Neural cell (in vitro differentiated cells): Measurements from ENCODE around the gene CIT. TPM values are rescaled to one million over a fixed set of nuclear protein-coding genes. Genes with fewer than 3 reads are reported as not detected.
"Not testable (repeated sequence)": the region's sequence is repeated elsewhere in the genome, so short reads cannot be mapped to it uniquely, and the experiment has no call there.

Source experiments
- H2AFZ ChIP-seq: fragments of 200-600, 300-800 bp; sonication (generic), shearing (Covaris generic); 2 replicates; pipeline ENCODE4 v1.6.0; 2014; ENCODE audit warnings: low read depth, mild to moderate bottlenecking, antibody characterized with exemption, low read length, moderate library complexity
- H3F3A ChIP-seq: fragments of 200-600 bp; shearing (Covaris generic); 2 replicates; pipeline ENCODE4 v1.6.1; 2016; ENCODE audit warnings: mild to moderate bottlenecking, moderate library complexity, mixed read lengths, antibody characterized with exemption, low read length; ENCODE audit not compliant: insufficient read depth, poor library complexity, severe bottlenecking
- H3K27ac ChIP-seq: fragments of 200-600, 300-800 bp; sonication (generic), shearing (Covaris generic); 2 replicates; pipeline ENCODE4 v1.5.1; 2014; ENCODE audit warnings: mild to moderate bottlenecking, low read length, moderate library complexity
- H3K27me3 ChIP-seq: fragments of 300-800, 200-600 bp; sonication (generic), shearing (Covaris generic); 2 replicates; pipeline ENCODE4 v1.6.0; 2014; ENCODE audit warnings: mild to moderate bottlenecking, low read depth, low read length, moderate library complexity; ENCODE audit not compliant: insufficient read depth
- H3K36me3 ChIP-seq: fragments of 300-800, 200-600 bp; sonication (generic), shearing (Covaris generic); 2 replicates; pipeline ENCODE4 v1.5.1; 2014; ENCODE audit warnings: mild to moderate bottlenecking, antibody characterized with exemption, low read length, moderate library complexity; ENCODE audit not compliant: insufficient read depth
- H3K4me2 ChIP-seq: fragments of 300-800, 200-600 bp; sonication (generic), shearing (Covaris generic); 2 replicates; pipeline ENCODE4 v1.6.0; 2014; ENCODE audit warnings: mild to moderate bottlenecking, low read length
- H3K4me3 ChIP-seq: fragments of 300-800, 200-600 bp; sonication (generic), shearing (Covaris generic); 2 replicates; pipeline ENCODE4 v1.5.1; 2014; ENCODE audit warnings: mild to moderate bottlenecking, low read length, moderate library complexity
- H3K79me2 ChIP-seq: fragments of 200-600 bp; shearing (Covaris generic); replicated peaks from 2 replicates; pipeline ENCODE4 v1.6.0; 2014; ENCODE audit warnings: mild to moderate bottlenecking, low read length, moderate library complexity; ENCODE audit not compliant: insufficient read depth
- H3K9ac ChIP-seq: fragments of 300-800, 200-600 bp; sonication (generic), shearing (Covaris generic); 2 replicates; pipeline ENCODE4 v1.6.1; 2016; ENCODE audit warnings: mild to moderate bottlenecking, low read length, mixed read lengths
- H3K9me2 ChIP-seq: fragments of 200-600 bp; shearing (Covaris generic); 2 replicates; pipeline ENCODE4 v1.6.1; 2016; ENCODE audit warnings: mild to moderate bottlenecking, low read length, mixed read lengths; ENCODE audit not compliant: insufficient read depth
- H3K9me3 ChIP-seq: fragments of 200-600, 300-800 bp; sonication (generic), shearing (Covaris generic); 2 replicates; pipeline ENCODE4 v1.6.1; 2016; ENCODE audit warnings: mild to moderate bottlenecking, mixed run types, low read length, moderate library complexity, mixed read lengths
- H4K20me1 ChIP-seq: fragments of 200-600 bp; shearing (Covaris generic); 2 replicates; pipeline ENCODE4 v1.6.1; 2016; ENCODE audit warnings: mild to moderate bottlenecking, mixed run types; ENCODE audit not compliant: insufficient read depth
- EP300 ChIP-seq: fragments of 450-650 bp; conservative IDR thresholded peaks from 2 replicates; pipeline ENCODE4 v1.6.1; 2014; ENCODE audit warnings: antibody characterized with exemption, mild to moderate bottlenecking, moderate library complexity; ENCODE audit not compliant: poor library complexity, severe bottlenecking
- POLR2AphosphoS5 ChIP-seq: IDR thresholded peaks from 2 replicates; pipeline ENCODE4 v1.6.1; 2012
- RAD21 ChIP-seq: fragments of 450-650 bp; conservative IDR thresholded peaks from 2 replicates; pipeline ENCODE4 v1.6.1; 2014; ENCODE audit warnings: antibody characterized with exemption, mild to moderate bottlenecking, moderate library complexity
- SMC3 ChIP-seq: fragments of 450-650 bp; conservative IDR thresholded peaks from 2 replicates; pipeline ENCODE4 v1.6.1; 2014; ENCODE audit warnings: antibody characterized with exemption, mild to moderate bottlenecking, moderate library complexity; ENCODE audit not compliant: poor library complexity
- TAF1 ChIP-seq: IDR thresholded peaks from 2 replicates; pipeline ENCODE4 v1.6.1; 2012; ENCODE audit warnings: low read depth
- polyA plus RNA-seq: library from polyadenylated mRNA; depleted of rRNA; stranded (reverse); fragments of >200 nt; gene quantifications from 2 replicates; pipeline ENCODE4 v1.2.3, GENCODE V29; 2014
- TF ChIP-seq, protein P1 (sequence below): IDR thresholded peaks from 2 replicates; pipeline ENCODE4 v1.6.1; 2012; ENCODE audit warnings: borderline replicate concordance
- TF ChIP-seq, protein P2 (sequence below): fragments of 450-650 bp; IDR thresholded peaks from 2 replicates; pipeline ENCODE4 v1.5.1; 2014; ENCODE audit warnings: antibody characterized with exemption, mild to moderate bottlenecking, moderate library complexity; ENCODE audit not compliant: poor library complexity, severe bottlenecking

The CIT gene
- polyA plus RNA-seq, 1 donor from 2014 or later, result 3.3 TPM

DNA sequence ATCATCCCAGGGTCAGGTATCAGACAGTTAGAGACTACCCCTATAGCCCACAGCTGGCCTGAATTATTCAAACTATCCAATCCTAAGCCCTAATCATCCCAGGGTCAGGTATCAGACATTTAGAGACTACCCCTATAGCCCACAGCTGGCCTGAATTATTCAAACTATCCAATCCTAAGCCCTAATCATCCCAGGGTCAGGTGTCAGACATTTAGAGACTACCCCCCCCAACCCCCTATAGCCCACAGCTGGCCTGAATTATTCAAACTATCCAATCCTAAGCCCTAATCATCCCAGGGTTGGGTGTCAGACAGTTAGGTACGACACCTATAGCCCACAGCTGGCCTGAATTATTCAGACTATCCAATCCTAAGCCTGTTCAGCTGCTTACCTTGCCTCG, 220.1 kb downstream of the CIT start:
- H3K9me3 ChIP-seq, H3K4me3 ChIP-seq, H2AFZ ChIP-seq, H3F3A ChIP-seq, H3K4me2 ChIP-seq, H4K20me1 ChIP-seq, H3K9me2 ChIP-seq, H3K79me2 ChIP-seq, H3K27ac ChIP-seq, H3K9ac ChIP-seq, H3K36me3 ChIP-seq, H3K27me3 ChIP-seq: not testable (repeated sequence)

GRCh38 chr12:119652665-119653064, 224.5 kb downstream of the CIT start:
- Histone ChIP-seq H3K36me3 (no peaks in the 10 kb centered on the region), H3K27me3 (no peaks in the 10 kb centered on the region), H3K9me2 (no peaks in the 10 kb centered on the region), H4K20me1 (no peaks in the 10 kb centered on the region), H2AFZ (no peak overlapping the region), H3K9me3 (no peaks in the 10 kb centered on the region), H3K4me3 (no peak overlapping the region), H3K9ac (no peak overlapping the region), H3F3A (no peaks in the 10 kb centered on the region), H3K27ac (no peak overlapping the region), H3K79me2 (no peaks in the 10 kb centered on the region), H3K4me2 (no peak overlapping the region)
- TF ChIP-seq SMC3 (no peak), EP300 (no peak), TAF1 (no peak), RAD21 (no peak)
- TF ChIP-seq, protein P1, sequence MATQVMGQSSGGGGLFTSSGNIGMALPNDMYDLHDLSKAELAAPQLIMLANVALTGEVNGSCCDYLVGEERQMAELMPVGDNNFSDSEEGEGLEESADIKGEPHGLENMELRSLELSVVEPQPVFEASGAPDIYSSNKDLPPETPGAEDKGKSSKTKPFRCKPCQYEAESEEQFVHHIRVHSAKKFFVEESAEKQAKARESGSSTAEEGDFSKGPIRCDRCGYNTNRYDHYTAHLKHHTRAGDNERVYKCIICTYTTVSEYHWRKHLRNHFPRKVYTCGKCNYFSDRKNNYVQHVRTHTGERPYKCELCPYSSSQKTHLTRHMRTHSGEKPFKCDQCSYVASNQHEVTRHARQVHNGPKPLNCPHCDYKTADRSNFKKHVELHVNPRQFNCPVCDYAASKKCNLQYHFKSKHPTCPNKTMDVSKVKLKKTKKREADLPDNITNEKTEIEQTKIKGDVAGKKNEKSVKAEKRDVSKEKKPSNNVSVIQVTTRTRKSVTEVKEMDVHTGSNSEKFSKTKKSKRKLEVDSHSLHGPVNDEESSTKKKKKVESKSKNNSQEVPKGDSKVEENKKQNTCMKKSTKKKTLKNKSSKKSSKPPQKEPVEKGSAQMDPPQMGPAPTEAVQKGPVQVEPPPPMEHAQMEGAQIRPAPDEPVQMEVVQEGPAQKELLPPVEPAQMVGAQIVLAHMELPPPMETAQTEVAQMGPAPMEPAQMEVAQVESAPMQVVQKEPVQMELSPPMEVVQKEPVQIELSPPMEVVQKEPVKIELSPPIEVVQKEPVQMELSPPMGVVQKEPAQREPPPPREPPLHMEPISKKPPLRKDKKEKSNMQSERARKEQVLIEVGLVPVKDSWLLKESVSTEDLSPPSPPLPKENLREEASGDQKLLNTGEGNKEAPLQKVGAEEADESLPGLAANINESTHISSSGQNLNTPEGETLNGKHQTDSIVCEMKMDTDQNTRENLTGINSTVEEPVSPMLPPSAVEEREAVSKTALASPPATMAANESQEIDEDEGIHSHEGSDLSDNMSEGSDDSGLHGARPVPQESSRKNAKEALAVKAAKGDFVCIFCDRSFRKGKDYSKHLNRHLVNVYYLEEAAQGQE, result no peak

DNA sequence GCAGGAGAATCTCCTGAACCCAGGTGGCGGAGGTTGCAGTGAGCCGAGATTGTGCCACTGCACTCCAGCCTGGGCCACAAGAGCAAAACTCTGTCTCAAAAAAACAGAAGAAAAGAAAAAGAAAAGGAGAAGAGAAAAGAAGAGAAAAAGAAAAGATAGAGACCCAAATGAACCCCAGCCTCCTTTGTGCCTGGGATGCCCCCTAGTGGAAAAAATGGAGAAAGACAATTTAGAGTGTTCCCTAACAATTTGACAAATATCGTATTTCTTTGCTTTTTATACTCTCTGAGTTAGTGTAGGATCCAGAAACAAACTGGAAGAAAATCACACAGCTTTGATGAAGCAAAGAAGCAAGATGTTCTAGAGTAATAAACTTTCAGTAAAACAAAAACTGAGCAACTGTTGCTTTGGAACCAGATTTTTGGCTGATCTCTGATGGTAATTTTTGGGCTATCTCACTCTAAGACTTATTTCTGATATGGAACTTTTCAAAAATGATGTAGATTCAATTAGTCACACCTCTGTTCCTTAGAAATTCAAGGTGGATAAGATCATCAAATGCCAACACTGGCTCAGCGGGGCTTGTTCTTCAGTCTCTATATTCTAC, 227.8 kb downstream of the CIT start:
- no peak overlapping the region for H2AFZ ChIP-seq
- H3K36me3 ChIP-seq, result no peaks in the 10 kb centered on the region
- H3K79me2 ChIP-seq, result no peaks in the 10 kb centered on the region
- no peak overlapping the region for H3K4me3 ChIP-seq
- H3K9ac ChIP-seq, result no peak overlapping the region
- no peaks in the 10 kb centered on the region for H4K20me1 ChIP-seq
- TF ChIP-seq RAD21 (peak; percentile 55), TAF1 (no peak), POLR2AphosphoS5 (no peak)
- TF ChIP-seq, protein P2, sequence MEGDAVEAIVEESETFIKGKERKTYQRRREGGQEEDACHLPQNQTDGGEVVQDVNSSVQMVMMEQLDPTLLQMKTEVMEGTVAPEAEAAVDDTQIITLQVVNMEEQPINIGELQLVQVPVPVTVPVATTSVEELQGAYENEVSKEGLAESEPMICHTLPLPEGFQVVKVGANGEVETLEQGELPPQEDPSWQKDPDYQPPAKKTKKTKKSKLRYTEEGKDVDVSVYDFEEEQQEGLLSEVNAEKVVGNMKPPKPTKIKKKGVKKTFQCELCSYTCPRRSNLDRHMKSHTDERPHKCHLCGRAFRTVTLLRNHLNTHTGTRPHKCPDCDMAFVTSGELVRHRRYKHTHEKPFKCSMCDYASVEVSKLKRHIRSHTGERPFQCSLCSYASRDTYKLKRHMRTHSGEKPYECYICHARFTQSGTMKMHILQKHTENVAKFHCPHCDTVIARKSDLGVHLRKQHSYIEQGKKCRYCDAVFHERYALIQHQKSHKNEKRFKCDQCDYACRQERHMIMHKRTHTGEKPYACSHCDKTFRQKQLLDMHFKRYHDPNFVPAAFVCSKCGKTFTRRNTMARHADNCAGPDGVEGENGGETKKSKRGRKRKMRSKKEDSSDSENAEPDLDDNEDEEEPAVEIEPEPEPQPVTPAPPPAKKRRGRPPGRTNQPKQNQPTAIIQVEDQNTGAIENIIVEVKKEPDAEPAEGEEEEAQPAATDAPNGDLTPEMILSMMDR, result peak; percentile 51
- no peak overlapping the region for H3K27ac ChIP-seq
- H3F3A ChIP-seq, result no peaks in the 10 kb centered on the region
- no peaks in the 10 kb centered on the region for H3K9me3 ChIP-seq
- H3K4me2 ChIP-seq, result no peak overlapping the region
- no peaks in the 10 kb centered on the region for H3K27me3 ChIP-seq
- no peaks in the 10 kb centered on the region for H3K9me2 ChIP-seq
